Mucosa of rectum (tissue), 2 donors: ENCODE results near the gene RNF182.
"Not testable (repeated sequence)": the region's sequence is repeated elsewhere in the genome, so short reads cannot be mapped to it uniquely, and the experiment has no call there.

ENCODE experiments used
- H3K27ac ChIP-seq, 2 donors: one replicate each; pipeline ENCODE4 v1.7.0; 2013; ENCODE audit warnings: inconsistent platforms in 2 of 2, low read depth in 2 of 2, low read length in 2 of 2
- H3K27me3 ChIP-seq, 2 donors: one replicate each; pipeline ENCODE4 v1.7.0; 2013; ENCODE audit warnings: low read length in 2 of 2; ENCODE audit not compliant: control insufficient read depth in 2 of 2, insufficient read depth in 2 of 2
- H3K36me3 ChIP-seq, 2 donors: one replicate each; pipeline ENCODE4 v1.7.0; 2013; ENCODE audit warnings: low read length in 2 of 2; ENCODE audit not compliant: control insufficient read depth in 2 of 2, insufficient read depth in 2 of 2
- H3K4me1 ChIP-seq, 2 donors: one replicate each; pipeline ENCODE4 v1.7.0; 2013; ENCODE audit warnings: low read length in 2 of 2, mild to moderate bottlenecking in 1 of 2; ENCODE audit not compliant: control insufficient read depth in 2 of 2, insufficient read depth in 2 of 2
- H3K4me3 ChIP-seq, 2 donors: one replicate each; pipeline ENCODE4 v1.7.0; 2013; ENCODE audit warnings: low read length in 2 of 2
- H3K9ac ChIP-seq, 2 donors: one replicate each; pipeline ENCODE4 v1.7.0; 2013; ENCODE audit warnings: low read length in 2 of 2, low read depth in 1 of 2, mild to moderate bottlenecking in 1 of 2
- H3K9me3 ChIP-seq, 2 donors: one replicate each; pipeline ENCODE4 v1.7.0; 2013; ENCODE audit warnings: low read length in 2 of 2; ENCODE audit not compliant: control insufficient read depth in 2 of 2
- donor health status: healthy.
- donor health status: Normal muscosa, but diverticular disease.

The RNF182 gene

GRCh38 chr6:13947611-13948178, 22.9 kb downstream of the RNF182 start:
- no peaks in the 10 kb centered on the region for H3K9me3 ChIP-seq
- no peaks in the 10 kb centered on the region for H3K27me3 ChIP-seq
- no peak overlapping the region for H3K27ac ChIP-seq
- no peak overlapping the region for H3K9ac ChIP-seq
- H3K4me1 ChIP-seq = no peaks in the 10 kb centered on the region
- H3K4me3 ChIP-seq = no peak overlapping the region
- H3K36me3 ChIP-seq = no peaks in the 10 kb centered on the region

- Histone ChIP-seq H3K9me3 (no peaks in the 10 kb centered on the region), H3K4me1 (no peaks in the 10 kb centered on the region), H3K36me3 (no peaks in the 10 kb centered on the region), H3K27ac (no peak overlapping the region), H3K27me3 (peaks cover 0 to 6% of the 10 kb centered on the region in 2 donors), H3K9ac (no peak overlapping the region), H3K4me3 (no peak overlapping the region)
Measured at GRCh38 chr6:13952101-13952500, 27.3 kb downstream of the RNF182 start.

GRCh38 chr6:13953061-13953705, 28.4 kb downstream of the RNF182 start:
- Histone ChIP-seq H3K9me3 (no peaks in the 10 kb centered on the region), H3K27ac (no peak overlapping the region), H3K27me3 (peaks cover 0 to 6% of the 10 kb centered on the region in 2 donors), H3K4me3 (no peak overlapping the region), H3K36me3 (no peaks in the 10 kb centered on the region), H3K9ac (no peak overlapping the region), H3K4me1 (no peaks in the 10 kb centered on the region)

GRCh38 chr6:13965582-13966127, 40.9 kb downstream of the RNF182 start:
- Histone ChIP-seq H3K36me3 (no peaks in the 10 kb centered on the region), H3K9ac (no peak overlapping the region), H3K27ac (no peak overlapping the region), H3K9me3 (no peaks in the 10 kb centered on the region), H3K4me3 (no peak overlapping the region), H3K4me1 (no peaks in the 10 kb centered on the region), H3K27me3 (peaks cover 0 to 2% of the 10 kb centered on the region in 2 donors)

- Histone ChIP-seq H3K36me3 (no peaks in the 10 kb centered on the region), H3K27ac (no peak overlapping the region), H3K9ac (no peak overlapping the region), H3K9me3 (no peaks in the 10 kb centered on the region), H3K27me3 (peaks cover 0 to 2% of the 10 kb centered on the region in 2 donors), H3K4me1 (no peaks in the 10 kb centered on the region), H3K4me3 (no peak overlapping the region)
Measured at GRCh38 chr6:13971303-13971702, 46.6 kb downstream of the RNF182 start.

- H3K27me3 ChIP-seq, H3K9ac ChIP-seq, H3K36me3 ChIP-seq, H3K27ac ChIP-seq, H3K4me1 ChIP-seq, H3K4me3 ChIP-seq, H3K9me3 ChIP-seq: not testable (repeated sequence)
Measured at GRCh38 chr6:13972602-13973001, 47.9 kb downstream of the RNF182 start.

- not testable (repeated sequence) for H3K4me1 ChIP-seq, H3K4me3 ChIP-seq, H3K27ac ChIP-seq, H3K9ac ChIP-seq, H3K36me3 ChIP-seq, H3K27me3 ChIP-seq, H3K9me3 ChIP-seq
Measured at GRCh38 chr6:13973422-13973821, 48.7 kb downstream of the RNF182 start.

- H3K9ac ChIP-seq = no peak overlapping the region
- no peaks in the 10 kb centered on the region for H3K4me1 ChIP-seq
Measured at GRCh38 chr6:13978102-13978640, 53.4 kb downstream of the RNF182 start.

GRCh38 chr6:13978787-13979186, 54.0 kb downstream of the RNF182 start:
- Histone ChIP-seq H3K27me3 (peaks cover 4% of the 10 kb centered on the region in 2 donors), H3K9ac (no peak overlapping the region), H3K4me1 (no peaks in the 10 kb centered on the region)

More at GRCh38 chr6:13978102-13978640, 53.4 kb downstream of the RNF182 start:
- Histone ChIP-seq H3K36me3 (no peaks in the 10 kb centered on the region), H3K27me3 (peaks cover 2 to 4% of the 10 kb centered on the region in 2 donors), H3K27ac (no peak overlapping the region), H3K9me3 (no peaks in the 10 kb centered on the region), H3K4me3 (no peak overlapping the region)

GRCh38 chr6:13979284-13980171, 54.8 kb downstream of the RNF182 start:
- Histone ChIP-seq H3K27ac (no peak overlapping the region), H3K4me1 (no peaks in the 10 kb centered on the region), H3K9me3 (no peaks in the 10 kb centered on the region), H3K27me3 (peaks cover 5 to 6% of the 10 kb centered on the region in 2 donors), H3K9ac (no peak overlapping the region), H3K4me3 (no peak overlapping the region), H3K36me3 (no peaks in the 10 kb centered on the region)

More at GRCh38 chr6:13978787-13979186, 54.0 kb downstream of the RNF182 start:
- Histone ChIP-seq H3K9me3 (no peaks in the 10 kb centered on the region), H3K36me3 (no peaks in the 10 kb centered on the region), H3K4me3 (no peak overlapping the region), H3K27ac (no peak overlapping the region)
